CD4-positive, alpha-beta T cell (primary cell): ENCODE data around the gene PIAS4. TPM values are rescaled to one million over a fixed set of nuclear protein-coding genes. Genes with fewer than 3 reads are reported as not detected.
A peak's percentile ranks its signal among the peaks of the same experiment; 100 is the strongest.

Source experiments
- ATAC-seq: fragments of 200-7000 bp; cut with Tn5 transposase; one replicate; pipeline ENCODE4 v1.10.0; 2022; ENCODE audit warnings: mild to moderate bottlenecking; ENCODE audit not compliant: poor library complexity
- CTCF ChIA-PET: fragments of 350-600 bp; sonication (Branson Sonifier 250); formaldehyde crosslinking; loops from one replicate; lab custom pipeline; 2021; ENCODE audit warnings: antibody characterized with exemption, inconsistent platforms; lab: Charles Lee
- POLR2A ChIA-PET: fragments of 350-600 bp; sonication (Branson Sonifier 250); formaldehyde crosslinking; loops from one replicate; lab custom pipeline; 2021; ENCODE audit warnings: antibody characterized with exemption, inconsistent platforms; lab: Charles Lee
- DNase-seq, 14 experiments: peaks; one replicate each; pipeline ENCODE4 v3.0.0-alpha.2; 2013 to 2020; ENCODE audit warnings: mixed read lengths in 2 of 14
- H3K27ac ChIP-seq, 2 donors: one replicate each; pipeline versions ENCODE4 v1.5.1 to v1.7.0; 2013; ENCODE audit warnings: low read length in 2 of 2, low read depth in 1 of 2, mild to moderate bottlenecking in 1 of 2
- H3K27me3 ChIP-seq, 2 experiments: 1 replicate in 1 of 2; 2 replicates in 1 of 2; pipeline versions ENCODE4 v1.6.1 to v1.7.0; 2013; ENCODE audit warnings: low read length in 2 of 2, control low read depth in 1 of 2, mild to moderate bottlenecking in 1 of 2, moderate library complexity in 1 of 2; ENCODE audit not compliant: insufficient read depth in 2 of 2, control insufficient read depth in 1 of 2
- H3K36me3 ChIP-seq: one replicate; pipeline ENCODE4 v1.6.1; 2013; ENCODE audit warnings: low read length, control low read depth; ENCODE audit not compliant: insufficient read depth
- H3K4me1 ChIP-seq: one replicate; pipeline ENCODE4 v1.6.1; 2013; ENCODE audit warnings: low read length, control low read depth; ENCODE audit not compliant: insufficient read depth
- H3K4me3 ChIP-seq: one replicate; pipeline ENCODE4 v1.5.1; 2013; ENCODE audit warnings: mild to moderate bottlenecking, low read length, moderate library complexity
- H3K9me3 ChIP-seq, 2 experiments: 1 replicate in 1 of 2; 2 replicates in 1 of 2; pipeline versions ENCODE4 v1.6.1 to v1.7.0; 2013; ENCODE audit warnings: low read length in 2 of 2, mild to moderate bottlenecking in 2 of 2, control low read depth in 1 of 2, moderate library complexity in 1 of 2; ENCODE audit not compliant: control insufficient read depth in 1 of 2, insufficient read depth in 1 of 2
- H3K27ac Mint-ChIP-seq: one replicate; pipeline ENCODE4 v1.8.0; 2020; ENCODE audit warnings: mixed read lengths
- H3K27me3 Mint-ChIP-seq: one replicate; pipeline ENCODE4 v1.8.0; 2021; ENCODE audit warnings: mixed read lengths
- H3K36me3 Mint-ChIP-seq: one replicate; pipeline ENCODE4 v1.8.0; 2021; ENCODE audit warnings: low read depth, mixed read lengths
- H3K4me1 Mint-ChIP-seq: one replicate; pipeline ENCODE4 v1.8.0; 2021; ENCODE audit warnings: low read depth, mixed read lengths
- H3K4me3 Mint-ChIP-seq: one replicate; pipeline ENCODE4 v1.8.0; 2020; ENCODE audit warnings: mild to moderate bottlenecking, mixed read lengths
- H3K9me3 Mint-ChIP-seq: one replicate; pipeline ENCODE4 v1.8.0; 2020; ENCODE audit warnings: mixed read lengths
- CTCF ChIP-seq: fragments of 200-600 bp; IDR thresholded peaks from one replicate; pipeline ENCODE4 v1.8.0; 2022; ENCODE audit warnings: antibody characterized with exemption, mild to moderate bottlenecking
- intact Hi-C, 2 experiments: fragments of 100-400 bp; cut with DNase I in 1 of 2; cut with micrococcal nuclease in 1 of 2; formaldehyde crosslinking; loops; one replicate each; pipeline versions ENCODE4 v1.15.1 to v1.9.0; 2023 to 2025; cut with DNase I, micrococcal nuclease
- total RNA-seq, 174 experiments: library from RNA in 2 of 174; stranded (reverse) in 2 of 174; gene quantifications; one replicate each; pipeline ENCODE4 v1.2.3 and lab custom pipeline; 2021 to 2026

PIAS4 gene
- total RNA-seq, 2 experiments from 2014 or later = 14.5 to 16.5 TPM

GRCh38 chr19:4067396-4068046 is 60.0 kb downstream of the PIAS4 start:
- H3K4me3 ChIP-seq = peak overlapping the region; percentile 89
- peak overlapping the region; percentile 69 to 91 for H3K27ac ChIP-seq
- H3K27me3 ChIP-seq = no peaks in the 10 kb centered on the region
- peaks cover 29% of the 10 kb centered on the region for H3K4me1 Mint-ChIP-seq
- ChIA-PET POLR2A (interaction anchor here (0.6 to 5.5 kb wide), 12 partner anchors 10 to 305 kb away, joined by 3 to 70 read pairs (median 8); partner anchors contain the start of genes EEF2 and MRPL54), CTCF (interaction anchor here (1.1 kb wide), 2 partner anchors 72 to 80 kb away, joined by 3 read pairs; no protein-coding TSS in a partner anchor)
- ATAC-seq (peak; percentile 11), DNase-seq (peak in 8 of 14 experiments; percentile 40 to 64 (median 55))
- peak; percentile 8 for TF ChIP-seq CTCF
- peak overlapping the region; percentile 98 for H3K27ac Mint-ChIP-seq
- H3K9me3 ChIP-seq = no peaks in the 10 kb centered on the region
- no peaks in the 10 kb centered on the region for H3K9me3 Mint-ChIP-seq
- H3K36me3 Mint-ChIP-seq = peaks cover 9% of the 10 kb centered on the region
- intact Hi-C loops = loop anchor here (1.0 to 5.0 kb wide), 7 partner anchors 37 to 115 kb away; partner anchors contain the start of genes ANKRD24 (in 1 of the 2), PIAS4 (in 1 of the 2) and SIRT6 (in 1 of the 2)
- H3K4me1 ChIP-seq = peaks cover 48% of the 10 kb centered on the region
- H3K27me3 Mint-ChIP-seq = no peaks in the 10 kb centered on the region
- peak overlapping the region; percentile 96 for H3K4me3 Mint-ChIP-seq
- peaks cover 14% of the 10 kb centered on the region for H3K36me3 ChIP-seq

- no peaks in the 10 kb centered on the region for H3K9me3 Mint-ChIP-seq
- intact Hi-C loops = loop anchor here (2.0 to 5.0 kb wide), 5 partner anchors 36 to 114 kb away; partner anchors contain the start of genes ANKRD24 (in 1 of the 2), PIAS4 (in 1 of the 2) and SIRT6 (in 1 of the 2)
- peak overlapping the region; percentile 89 for H3K4me3 ChIP-seq
- TF ChIP-seq CTCF = no peak
- ChIA-PET POLR2A (interaction anchor here (1.4 to 5.5 kb wide), 6 partner anchors 21 to 306 kb away, joined by 3 to 70 read pairs (median 11); partner anchors contain the start of genes EEF2 and MRPL54), CTCF (interaction anchor here (1.1 kb wide), 1 partner anchor 72 kb away, joined by 3 read pairs; no protein-coding TSS in a partner anchor)
- no peaks in the 10 kb centered on the region for H3K9me3 ChIP-seq
- peaks cover 9% of the 10 kb centered on the region for H3K36me3 Mint-ChIP-seq
- H3K4me1 ChIP-seq = peaks cover 41% of the 10 kb centered on the region
- H3K27me3 Mint-ChIP-seq = no peaks in the 10 kb centered on the region
- H3K27ac ChIP-seq = peak overlapping the region; percentile 69 to 91
- peak overlapping the region; percentile 98 for H3K27ac Mint-ChIP-seq
- DNase-seq (peak in 3 of 14 experiments; percentile 37 to 63 (median 57)), ATAC-seq (no peak)
- H3K36me3 ChIP-seq = peaks cover 6% of the 10 kb centered on the region
- H3K4me3 Mint-ChIP-seq = peak overlapping the region; percentile 96
- peaks cover 27% of the 10 kb centered on the region for H3K4me1 Mint-ChIP-seq
- no peaks in the 10 kb centered on the region for H3K27me3 ChIP-seq
Observed at GRCh38 chr19:4068047-4068966, 60.8 kb downstream of the PIAS4 start.
